PC-3 (cell line): Measurements from ENCODE around the gene RAB20. TPM values are rescaled to one million over a fixed set of nuclear protein-coding genes. Genes with fewer than 3 reads are reported as not detected.

Source experiments
- ATAC-seq: fragments of 200-7000 bp; cut with Tn5 transposase; 2 replicates; pipeline ENCODE4 v1.9.1; 2020; ENCODE audit warnings: mild to moderate bottlenecking, moderate library complexity
- BruUV-seq: library from RNA; stranded (reverse); fragments of 400-500 nt; replicated peaks from 2 replicates; lab custom pipeline; 2021; lab: Mats Ljungman, UMichigan
- CTCF ChIA-PET: fragments of 300-600 bp; sonication (Branson Sonifier 250); formaldehyde crosslinking; loops from one replicate; lab custom pipeline; 2022; ENCODE audit warnings: antibody characterized with exemption; lab: Charles Lee
- POLR2A ChIA-PET: fragments of 300-600 bp; sonication (Branson Sonifier 250); formaldehyde crosslinking; loops from one replicate; lab custom pipeline; 2022; ENCODE audit warnings: antibody characterized with exemption; ENCODE audit not compliant: unreplicated experiment; lab: Charles Lee
- DNase-seq: peaks from one replicate; pipeline ENCODE4 v3.0.0-alpha.2; 2015
- H2AFZ ChIP-seq: fragments of 300-600 bp; sonication (generic); 2 replicates; pipeline ENCODE4 v1.6.0; 2016; ENCODE audit warnings: antibody characterized with exemption, low read length
- H3F3A ChIP-seq: fragments of 300-600 bp; sonication (generic); one replicate; pipeline ENCODE4 v1.6.0; 2017; ENCODE audit warnings: antibody characterized with exemption, low read length, control low read depth, mild to moderate bottlenecking; ENCODE audit not compliant: unreplicated experiment
- H3K27ac ChIP-seq: fragments of 300-600 bp; sonication (generic); 2 replicates; pipeline ENCODE4 v1.5.1; 2016; ENCODE audit warnings: mild to moderate bottlenecking, low read length
- H3K27me3 ChIP-seq: fragments of 300-600 bp; sonication (generic); 2 replicates; pipeline ENCODE4 v1.6.1; 2016; ENCODE audit warnings: low read length, mixed read lengths
- H3K36me3 ChIP-seq: fragments of 300-600 bp; sonication (generic); 2 replicates; pipeline ENCODE4 v1.6.1; 2016; ENCODE audit warnings: low read depth, mixed run types, low read length, mixed read lengths
- H3K4me1 ChIP-seq: fragments of 300-600 bp; sonication (generic); 2 replicates; pipeline ENCODE4 v1.5.1; 2016; ENCODE audit warnings: low read length; ENCODE audit not compliant: insufficient read depth
- H3K4me2 ChIP-seq: fragments of 300-600 bp; sonication (generic); 2 replicates; pipeline ENCODE4 v1.6.0; 2016; ENCODE audit warnings: low read length
- H3K4me3 ChIP-seq: fragments of 300-600 bp; sonication (generic); 2 replicates; pipeline ENCODE4 v1.5.1; 2016; ENCODE audit warnings: mild to moderate bottlenecking, low read length, mixed read lengths
- H3K79me2 ChIP-seq: fragments of 300-600 bp; sonication (generic); 2 replicates; pipeline ENCODE4 v1.6.1; 2017; ENCODE audit warnings: low read length, mixed read lengths
- H3K9ac ChIP-seq: fragments of 300-600 bp; sonication (generic); 2 replicates; pipeline ENCODE4 v1.6.0; 2016; ENCODE audit warnings: mild to moderate bottlenecking, low read length
- H3K9me2 ChIP-seq: fragments of 300-600 bp; sonication (generic); replicated peaks from 2 replicates; pipeline ENCODE4 v1.6.1; 2016; ENCODE audit warnings: mixed run types, low read length, mixed read lengths
- H3K9me3 ChIP-seq: fragments of 300-600 bp; sonication (generic); 2 replicates; pipeline ENCODE4 v1.6.1; 2016; ENCODE audit warnings: low read length, mixed read lengths
- H4K20me1 ChIP-seq: fragments of 300-600 bp; sonication (generic); 2 replicates; pipeline ENCODE4 v1.6.1; 2016; ENCODE audit warnings: low read length, mixed read lengths
- CTCF ChIP-seq: fragments of 300-600 bp; sonication (generic); conservative IDR thresholded peaks from 2 replicates; pipeline ENCODE4 v1.5.1; 2017; ENCODE audit warnings: antibody characterized with exemption, low read depth, mild to moderate bottlenecking, low read length
- EZH2 ChIP-seq: fragments of 300-600 bp; sonication (generic); IDR thresholded peaks from one replicate; pipeline ENCODE4 v1.6.1; 2017; ENCODE audit warnings: antibody characterized with exemption, mild to moderate bottlenecking, low read length; ENCODE audit not compliant: unreplicated experiment
- EZH2phosphoT487 ChIP-seq: fragments of 300-600 bp; sonication (generic); IDR thresholded peaks from 2 replicates; pipeline ENCODE4 v1.6.1; 2018; ENCODE audit warnings: mild to moderate bottlenecking, antibody characterized with exemption, low read length, borderline replicate concordance
- intact Hi-C: fragments of 100-400 bp; cut with micrococcal nuclease; formaldehyde crosslinking; loops from 2 replicates; pipeline ENCODE4 v1.9.0; 2023
- total RNA-seq: library from RNA; depleted of rRNA; stranded (reverse); fragments of >200 nt; gene quantifications from 2 replicates; pipeline ENCODE4 v1.2.3, GENCODE V29; 2014

The RAB20 gene
- total RNA-seq, 1 experiment from 2014 or later: 22.9 TPM

GRCh38 chr13:110521946-110522345 is 39.6 kb downstream of the RAB20 start:
- Histone ChIP-seq H3K4me3 (no peak overlapping the region), H3K4me2 (no peak overlapping the region), H3K4me1 (peaks cover 18% of the 10 kb centered on the region), H3K79me2 (peaks cover 15% of the 10 kb centered on the region; the same call in 1 of the 2 replicates), H3K27me3 (no peaks in the 10 kb centered on the region), H3F3A (no peaks in the 10 kb centered on the region), H3K9ac (no peak overlapping the region), H3K9me2 (no peaks in the 10 kb centered on the region), H3K36me3 (no peaks in the 10 kb centered on the region), H3K9me3 (no peaks in the 10 kb centered on the region), H3K27ac (no peak overlapping the region), H4K20me1 (no peaks in the 10 kb centered on the region), H2AFZ (no peak overlapping the region)
- ChIA-PET POLR2A (no interaction called here), CTCF (no interaction called here)
- ATAC-seq (no peak), DNase-seq (no peak)
- TF ChIP-seq EZH2: no peak
- TF ChIP-seq CTCF: no peak
- no peak for TF ChIP-seq EZH2phosphoT487
- intact Hi-C loops: no loop called here
- BruUV-seq: no TSS peak

GRCh38 chr13:110521296-110521680 is 40.2 kb downstream of the RAB20 start:
- ATAC-seq (no peak), DNase-seq (no peak)
- H3K79me2 ChIP-seq: peaks cover 15% of the 10 kb centered on the region; the same call in 1 of the 2 replicates
- no peak overlapping the region for H3K4me3 ChIP-seq
- H4K20me1 ChIP-seq: no peaks in the 10 kb centered on the region
- no peaks in the 10 kb centered on the region for H3K9me3 ChIP-seq
- H3K9ac ChIP-seq: no peak overlapping the region
- no peaks in the 10 kb centered on the region for H3K9me2 ChIP-seq
- POLR2A ChIA-PET: no interaction called here
- no peaks in the 10 kb centered on the region for H3K36me3 ChIP-seq
- intact Hi-C loops: no loop called here
- CTCF ChIA-PET: no interaction called here
- no peaks in the 10 kb centered on the region for H3K27me3 ChIP-seq
- TF ChIP-seq EZH2 (no peak), EZH2phosphoT487 (no peak), CTCF (no peak)
- H3K27ac ChIP-seq: no peak overlapping the region
- no peak overlapping the region for H2AFZ ChIP-seq
- H3F3A ChIP-seq: no peaks in the 10 kb centered on the region
- no TSS peak for BruUV-seq
- no peak overlapping the region for H3K4me2 ChIP-seq
- peaks cover 18% of the 10 kb centered on the region for H3K4me1 ChIP-seq

- no TSS peak for BruUV-seq
- Histone ChIP-seq H3K36me3 (no peaks in the 10 kb centered on the region), H2AFZ (no peak overlapping the region), H3K9me3 (no peaks in the 10 kb centered on the region), H3K9me2 (no peaks in the 10 kb centered on the region), H3K27ac (no peak overlapping the region), H3K9ac (no peak overlapping the region), H3K4me1 (peaks cover 17% of the 10 kb centered on the region), H3K79me2 (peaks cover 11% of the 10 kb centered on the region; the same call in 1 of the 2 replicates), H3K4me3 (no peak overlapping the region), H3K4me2 (no peak overlapping the region), H3F3A (no peaks in the 10 kb centered on the region), H4K20me1 (no peaks in the 10 kb centered on the region), H3K27me3 (no peaks in the 10 kb centered on the region)
- no peak for DNase-seq
- CTCF ChIA-PET: no interaction called here
- TF ChIP-seq CTCF: no peak
- TF ChIP-seq EZH2: no peak
- no peak for TF ChIP-seq EZH2phosphoT487
- intact Hi-C loops: no loop called here
- ATAC-seq: no peak
- POLR2A ChIA-PET: no interaction called here
Observed at GRCh38 chr13:110520431-110521295, 40.9 kb downstream of the RAB20 start.
